Inflammatory macrophage treated with lipopolysaccharide for 1 hour (primary cell): ENCODE measurements around the gene ZRANB2.

ENCODE experiments used
- DNase-seq, 2 donors: peaks; one replicate each; pipeline ENCODE4 v3.0.0-alpha.2; 2020 to 2022

ZRANB2 gene

DNA sequence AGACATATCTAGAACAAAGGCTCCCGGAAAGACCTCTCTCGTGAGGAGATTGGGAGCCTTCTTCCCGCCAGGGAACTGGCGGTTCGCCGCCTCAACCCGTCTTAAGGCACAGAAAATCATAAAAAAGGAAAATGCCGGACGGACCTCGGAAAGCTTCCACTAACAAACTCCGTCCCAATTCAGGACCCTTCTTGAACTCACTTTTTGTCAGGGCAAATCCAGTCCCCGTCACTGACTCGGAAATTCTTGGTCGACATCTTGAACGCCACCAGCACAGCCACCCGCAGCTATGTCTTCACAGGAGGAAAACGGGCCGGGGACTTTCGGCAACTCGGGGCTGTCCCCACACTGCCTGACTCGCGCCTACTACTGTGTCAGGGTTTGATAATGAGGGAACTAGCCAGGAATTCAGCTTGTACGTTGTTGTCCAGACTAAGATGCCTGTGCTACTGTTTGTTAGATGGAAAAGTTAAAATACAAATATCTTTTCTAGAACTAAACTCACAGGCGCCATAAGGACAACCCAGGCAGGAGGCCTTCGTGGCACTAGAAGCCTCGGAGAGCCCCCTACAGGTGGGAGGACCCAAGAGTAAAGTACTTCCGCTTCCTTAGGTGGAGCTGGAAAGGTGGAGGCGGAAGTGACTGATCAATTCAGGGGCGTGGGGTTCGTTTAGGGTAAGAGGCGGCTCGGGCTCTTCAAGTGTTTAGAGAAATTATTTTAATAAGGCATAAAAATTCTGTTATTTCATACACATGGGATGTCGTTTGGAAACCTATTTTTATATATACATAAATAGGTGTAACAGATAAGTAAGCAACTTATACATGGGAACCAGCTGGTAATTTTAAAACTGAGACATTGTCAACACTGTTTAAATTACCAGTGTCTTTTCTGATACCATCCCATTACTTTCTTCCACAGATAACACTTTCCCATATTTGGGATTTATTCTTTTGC lies at the start of gene ZRANB2:
TSS of gene ZRANB2 (minus strand) at position 297 of the 958 bp plus-strand sequence. CDS start at position 257, 40 bp downstream.
- peak; percentile 92 to 94 for DNase-seq

GRCh38 chr1:71128060-71128459 lies 47.2 kb upstream of the ZRANB2 start:
- no peak for DNase-seq

DNA sequence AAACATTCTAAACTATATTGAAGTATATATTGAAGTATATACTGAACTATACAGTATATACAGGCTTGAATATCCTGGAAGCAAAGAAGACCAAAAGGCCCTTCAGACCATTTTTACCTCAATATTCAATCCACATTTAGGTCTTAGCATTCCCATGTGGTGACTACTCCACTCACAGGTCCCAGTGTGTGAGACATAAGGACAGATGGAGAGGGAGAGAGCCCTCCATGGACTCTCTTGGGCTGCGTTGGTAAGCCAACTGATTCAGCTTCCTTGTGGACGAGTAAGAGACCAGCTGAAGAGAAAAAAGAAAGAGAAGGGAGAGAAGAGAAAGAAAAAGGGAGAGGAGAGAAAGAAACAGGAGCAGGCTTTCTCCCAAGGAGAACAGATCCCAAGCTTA lies 37.3 kb upstream of the ZRANB2 start:
- no peak for DNase-seq

DNA sequence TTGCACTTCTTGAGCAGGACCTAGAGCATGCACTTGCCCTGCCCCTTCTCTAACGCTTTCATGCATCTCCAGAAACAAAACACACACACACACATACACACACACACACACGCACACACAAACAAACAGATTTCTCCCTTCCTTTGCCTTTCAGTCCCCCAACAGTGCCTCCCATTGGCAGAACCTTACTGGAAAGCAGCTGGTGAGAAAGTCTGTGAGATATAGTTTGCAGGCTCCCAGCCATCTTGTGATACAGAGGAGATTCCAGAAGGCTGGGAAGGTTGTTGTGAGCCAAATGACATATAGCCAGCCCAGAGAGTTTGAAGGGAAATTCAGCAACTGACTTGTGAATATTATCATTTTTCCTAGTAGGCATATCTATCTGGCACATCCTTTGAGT lies 35.9 kb upstream of the ZRANB2 start:
- no peak for DNase-seq

DNA sequence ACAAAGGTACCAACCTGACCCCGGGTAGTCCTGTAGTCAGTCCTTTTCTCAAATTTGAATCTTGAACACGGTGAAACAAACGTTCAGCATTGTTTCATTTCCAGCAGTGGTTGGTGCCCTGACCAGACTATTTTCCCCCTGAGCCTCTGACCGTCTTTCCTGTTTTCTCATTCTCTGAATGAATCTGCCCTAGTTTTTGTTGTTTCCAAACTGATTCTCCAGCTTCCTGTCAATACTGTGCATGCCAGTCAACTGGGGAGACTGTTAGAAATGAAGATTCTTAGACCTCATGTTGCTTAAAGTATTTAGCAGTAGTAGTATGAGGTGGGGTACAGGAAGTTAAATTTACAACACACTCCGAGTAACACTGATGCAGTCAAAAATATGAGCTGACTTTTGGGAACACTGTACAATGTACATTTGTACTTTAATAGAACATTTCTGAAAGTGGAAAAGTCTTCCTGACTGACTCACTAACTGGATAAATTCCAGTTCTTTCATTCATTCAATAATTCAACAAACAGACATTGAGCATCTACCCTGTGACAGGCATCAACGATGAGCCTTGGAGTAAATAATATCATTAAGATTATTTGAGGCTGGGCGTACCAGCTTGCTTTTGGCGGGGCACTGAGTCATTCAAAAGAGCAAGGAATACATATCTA lies 26.0 kb upstream of the ZRANB2 start:
- DNase-seq, result no peak

- DNase-seq, result no peak
Observed at GRCh38 chr1:71104417-71104816, 23.6 kb upstream of the ZRANB2 start.

DNA sequence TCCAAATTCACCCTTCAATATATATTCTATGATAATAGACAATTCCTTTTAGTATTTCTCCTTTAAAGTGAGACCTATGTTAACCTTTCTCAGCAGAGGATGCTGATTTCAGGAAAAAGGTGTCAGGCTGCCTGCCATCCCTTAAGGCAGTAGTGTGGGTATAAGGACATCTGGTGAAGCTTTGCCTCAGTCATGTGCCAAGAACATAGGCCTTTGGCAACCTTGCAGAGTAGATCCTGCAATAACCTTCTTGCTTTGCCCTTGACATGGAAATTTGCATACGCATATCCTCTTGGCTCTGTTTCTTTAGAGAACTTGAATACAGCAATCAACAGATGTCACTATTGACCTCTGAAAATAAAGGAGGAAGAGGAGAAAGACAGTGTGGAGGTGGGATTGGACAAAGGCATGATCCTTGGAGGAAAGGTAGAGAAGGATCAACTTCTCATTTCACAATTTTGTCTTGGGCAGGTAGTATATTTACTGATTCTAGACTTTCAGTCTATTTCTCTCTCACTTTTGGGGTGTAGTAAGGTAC lies 21.1 kb upstream of the ZRANB2 start:
- no peak for DNase-seq

DNA sequence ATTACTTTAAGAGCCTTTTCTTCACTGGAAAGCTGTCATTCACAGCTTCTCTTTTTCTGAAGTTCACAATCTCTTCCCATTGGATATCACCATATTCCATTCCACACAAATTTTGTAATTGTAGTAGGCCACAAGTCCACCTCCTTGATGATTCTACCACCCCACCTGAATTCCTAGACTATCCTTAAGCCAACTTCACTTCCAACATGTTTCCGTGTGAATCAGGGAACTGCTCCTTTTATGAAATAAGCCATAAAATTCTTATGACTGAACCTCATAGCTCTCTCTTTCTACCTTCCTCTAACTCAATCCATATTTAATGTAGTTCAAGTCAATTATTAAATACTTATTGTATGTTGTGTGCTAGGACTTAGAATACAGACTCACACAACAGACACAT lies 16.6 kb upstream of the ZRANB2 start:
- no peak for DNase-seq

GRCh38 chr1:71094913-71095312 lies 14.1 kb upstream of the ZRANB2 start:
- DNase-seq, result no peak

- no peak for DNase-seq
Observed at GRCh38 chr1:71093938-71094337, 13.1 kb upstream of the ZRANB2 start.

GRCh38 chr1:71089536-71090270 lies 8.9 kb upstream of the ZRANB2 start:
- DNase-seq, result no peak

GRCh38 chr1:71088645-71089287 lies 7.9 kb upstream of the ZRANB2 start:
- no peak for DNase-seq

- no peak for DNase-seq
Observed at GRCh38 chr1:71087713-71088112, 6.9 kb upstream of the ZRANB2 start.

DNA sequence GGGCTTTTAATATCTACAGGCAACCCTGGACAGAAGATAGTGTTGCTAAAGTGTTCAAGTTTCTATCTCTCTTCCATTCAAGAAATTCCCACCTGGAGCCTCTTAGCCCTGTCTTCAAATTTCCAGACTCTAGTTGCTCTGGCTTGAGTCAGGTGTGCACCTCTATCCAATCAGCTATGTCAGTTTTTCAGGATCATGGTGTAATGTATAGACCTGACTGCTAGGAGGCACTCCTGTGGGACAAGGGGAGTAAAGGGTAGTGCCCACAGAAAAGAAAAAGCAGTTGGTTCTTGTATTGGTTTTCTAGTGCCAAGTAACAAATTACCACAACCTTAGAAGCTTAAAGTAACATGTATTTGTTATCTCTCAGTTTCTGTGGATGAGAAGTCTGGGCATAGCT lies 6.2 kb upstream of the ZRANB2 start:
- DNase-seq, result no peak

DNA sequence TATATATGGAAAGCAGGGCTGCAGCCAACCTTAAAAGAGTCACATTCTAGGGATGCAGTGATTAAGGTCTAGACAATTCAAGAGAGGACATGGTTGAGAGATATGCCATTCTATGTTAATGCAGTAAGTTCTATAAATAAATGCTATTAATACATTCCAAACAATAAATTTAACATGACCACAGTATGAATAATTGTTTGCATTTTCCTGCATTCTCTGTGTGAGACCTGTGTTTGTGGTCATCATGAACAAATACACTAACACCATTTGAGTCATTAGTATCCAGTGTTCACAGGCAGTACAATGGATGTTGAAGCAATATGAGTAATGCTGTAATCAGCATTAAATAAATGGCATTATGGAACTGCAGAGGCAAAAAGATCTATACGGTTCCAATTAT lies 5.5 kb upstream of the ZRANB2 start:
- DNase-seq, result no peak

DNA sequence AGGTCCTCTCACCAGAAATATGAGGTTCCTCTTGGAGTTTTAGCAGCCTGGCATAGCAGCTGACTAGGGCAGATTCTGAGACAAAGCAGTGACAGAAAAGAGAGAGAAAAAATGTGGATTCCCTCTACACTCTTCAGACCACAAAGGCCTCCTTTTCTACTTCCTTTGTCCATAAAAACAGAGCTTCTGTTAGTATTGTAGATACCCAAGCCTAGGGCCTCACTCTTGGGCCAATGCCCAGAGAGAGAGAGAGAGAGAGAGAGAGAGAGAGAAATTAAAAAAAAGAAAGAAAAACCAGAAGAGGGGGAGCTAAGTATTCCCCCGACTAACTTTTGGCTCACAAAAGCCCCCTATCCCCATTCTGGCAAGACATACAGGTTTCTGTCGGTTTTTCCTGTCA lies 2.4 kb upstream of the ZRANB2 start:
- DNase-seq, result no peak

GRCh38 chr1:71081697-71082080 lies 854 bp upstream of the ZRANB2 start:
- no peak for DNase-seq

DNA sequence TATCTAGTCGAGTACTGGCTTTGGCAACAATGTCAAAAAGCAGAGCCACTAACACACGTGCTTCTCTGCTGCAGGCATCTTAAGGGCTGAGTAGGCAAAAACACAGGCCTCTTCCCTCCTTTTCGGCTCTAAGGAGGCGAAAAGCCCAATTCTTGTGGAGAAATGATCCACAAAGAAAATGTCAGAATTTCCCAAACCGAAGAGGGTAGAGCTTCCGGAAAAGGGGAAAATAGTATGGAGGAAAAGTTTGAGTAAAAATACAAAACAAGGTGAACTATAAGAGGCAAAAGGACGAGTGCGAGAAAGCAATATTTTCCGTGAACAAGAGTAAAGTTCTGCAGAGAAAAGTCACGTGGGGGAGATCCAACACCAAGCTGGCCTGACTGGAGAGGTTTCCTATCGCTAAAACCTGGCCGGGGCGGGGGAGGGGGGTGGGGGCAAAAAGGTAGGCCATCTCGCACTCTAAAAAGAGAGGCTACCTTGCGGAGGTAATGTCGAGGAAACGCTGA lies 551 bp downstream of the ZRANB2 start:
- DNase-seq, result peak; percentile 3 to 10

GRCh38 chr1:71074681-71075080 lies 6.2 kb downstream of the ZRANB2 start:
- no peak for DNase-seq

GRCh38 chr1:71072273-71072672 lies 8.6 kb downstream of the ZRANB2 start:
- DNase-seq, result no peak

DNA sequence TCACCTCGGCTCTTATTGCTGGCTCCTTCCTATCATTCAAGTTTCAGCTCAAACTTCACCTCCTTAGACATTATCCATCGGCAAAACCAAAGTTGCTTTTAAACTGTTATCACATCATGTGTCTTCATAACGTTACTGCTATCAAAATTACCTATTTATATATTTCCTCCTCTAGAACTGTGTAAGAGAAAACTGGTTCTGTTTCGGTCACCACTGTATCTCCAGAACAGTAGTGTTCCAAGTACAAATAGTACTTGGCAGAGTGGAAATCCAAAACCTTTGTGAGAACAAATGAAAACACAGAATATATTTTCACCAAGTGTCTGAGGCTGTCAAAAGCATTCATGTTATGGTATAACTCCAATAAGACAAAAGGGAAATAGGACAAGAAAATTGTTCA lies 9.1 kb downstream of the ZRANB2 start:
- DNase-seq, result no peak
